NCI-H82 treated with DMSO at 0.1 percent for 48 hours (cell line): Measurements from ENCODE around the gene PCDHA10.
A peak's percentile ranks its signal among the peaks of the same experiment; 100 is the strongest.
"Not testable (repeated sequence)": the region's sequence is repeated elsewhere in the genome, so short reads cannot be mapped to it uniquely, and the experiment has no call there.

Experiments
- DNase-seq: peaks from one replicate; lab custom pipeline; 2025; ENCODE audit not compliant: unreplicated experiment; lab: John Stamatoyannopoulos, UW

Gene PCDHA10

GRCh38 chr5:140840978-140841962, 14.4 kb upstream of the PCDHA10 start, which contains the start of gene PCDHA8:
TSS of gene PCDHA8 (plus strand) at chr5:140841187. CDS start at chr5:140841322, 135 bp downstream.
- DNase-seq: peak; percentile 12

GRCh38 chr5:140842798-140843733, 12.6 kb upstream of the PCDHA10 start:
- DNase-seq: no peak

GRCh38 chr5:140848139-140849102, 7.3 kb upstream of the PCDHA10 start, which contains the start of gene PCDHA9:
TSS of gene PCDHA9 (plus strand) at chr5:140848382. CDS start at chr5:140848496, 114 bp downstream.
- not testable (repeated sequence) for DNase-seq

GRCh38 chr5:140849831-140850634, 5.7 kb upstream of the PCDHA10 start:
- DNase-seq: not testable (repeated sequence)

GRCh38 chr5:140857177-140857986, 1.7 kb downstream of the PCDHA10 start:
- no peak for DNase-seq

GRCh38 chr5:140857987-140858240, 2.2 kb downstream of the PCDHA10 start:
- DNase-seq: no peak

- DNase-seq: no peak
Measured at GRCh38 chr5:140862441-140863295, 7.0 kb downstream of the PCDHA10 start.

GRCh38 chr5:140868721-140869554, 13.2 kb downstream of the PCDHA10 start, which contains the start of gene PCDHA11:
TSS of gene PCDHA11 (plus strand) at chr5:140868957. CDS start at chr5:140869104, 147 bp downstream.
- peak; percentile 40 for DNase-seq

GRCh38 chr5:140869555-140869886, 13.8 kb downstream of the PCDHA10 start:
- no peak for DNase-seq

- no peak for DNase-seq
Measured at GRCh38 chr5:140870221-140871201, 14.8 kb downstream of the PCDHA10 start.

GRCh38 chr5:140875085-140876065, 19.7 kb downstream of the PCDHA10 start, which contains the start of gene PCDHA12:
TSS of gene PCDHA12 (plus strand) at chr5:140875308. CDS start at chr5:140875473, 165 bp downstream.
- no peak for DNase-seq

- DNase-seq: not testable (repeated sequence)
Measured at GRCh38 chr5:140876541-140877261, 21.0 kb downstream of the PCDHA10 start.

- no peak for DNase-seq
Measured at GRCh38 chr5:140877262-140877581, 21.5 kb downstream of the PCDHA10 start.
